HG03460 (cell line): ENCODE data around the gene NR4A3.

ENCODE experiments used
- ATAC-seq: cut with Tn5 transposase; IDR thresholded peaks from one replicate; pipeline ENCODE4 v1.9.1; 2021; ENCODE audit not compliant: unreplicated experiment

NR4A3 gene

GRCh38 chr9:99873531-99873930 lies 51.8 kb downstream of the NR4A3 start:
- no peak for ATAC-seq

GRCh38 chr9:99873943-99874584 lies 52.4 kb downstream of the NR4A3 start:
- ATAC-seq, result no peak

GRCh38 chr9:99876190-99876589 lies 54.5 kb downstream of the NR4A3 start:
- no peak for ATAC-seq

DNA sequence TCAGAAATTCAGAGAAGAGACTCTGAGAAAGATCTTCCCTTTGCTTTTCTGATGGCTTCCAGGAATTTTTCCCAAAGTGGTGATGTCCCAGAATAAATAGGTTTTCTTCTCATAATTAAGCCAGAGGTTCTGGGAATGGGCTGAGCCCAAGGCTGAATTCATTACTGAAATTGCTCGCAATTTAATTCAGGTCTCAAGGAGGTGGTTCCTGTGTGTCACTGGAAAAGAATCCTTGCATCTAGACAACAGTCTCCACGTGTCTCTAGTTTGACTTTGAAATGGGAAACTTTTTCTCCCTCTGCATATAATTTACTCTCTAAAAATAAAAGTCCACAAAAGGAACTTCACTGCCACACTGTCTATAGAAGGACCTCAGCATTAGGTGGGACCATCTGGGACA lies 57.0 kb downstream of the NR4A3 start:
- no peak for ATAC-seq

GRCh38 chr9:99881769-99882168 lies 60.1 kb downstream of the NR4A3 start:
- no peak for ATAC-seq

DNA sequence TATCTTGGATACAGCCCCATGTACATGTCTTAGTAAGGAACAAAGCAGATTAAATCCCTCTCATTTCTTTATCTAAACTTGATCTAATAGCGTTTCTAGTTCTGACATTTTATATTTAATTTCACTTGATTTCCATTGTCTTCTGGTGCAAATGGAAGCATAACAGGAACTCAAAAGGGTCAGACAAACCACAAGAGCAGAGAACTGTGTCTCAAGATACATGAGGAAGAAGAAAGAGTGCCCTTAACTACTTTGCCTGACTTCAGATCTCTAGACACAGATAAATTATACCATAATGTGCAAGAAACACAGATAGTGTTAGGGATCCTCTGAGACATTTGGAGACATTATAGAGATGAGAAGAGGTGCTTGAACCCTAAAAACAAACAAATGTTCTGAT lies 64.1 kb downstream of the NR4A3 start:
- no peak for ATAC-seq

- no peak for ATAC-seq
Observed at GRCh38 chr9:99889120-99889519, 67.4 kb downstream of the NR4A3 start.

GRCh38 chr9:99894826-99895225 lies 73.1 kb downstream of the NR4A3 start:
- ATAC-seq, result no peak

DNA sequence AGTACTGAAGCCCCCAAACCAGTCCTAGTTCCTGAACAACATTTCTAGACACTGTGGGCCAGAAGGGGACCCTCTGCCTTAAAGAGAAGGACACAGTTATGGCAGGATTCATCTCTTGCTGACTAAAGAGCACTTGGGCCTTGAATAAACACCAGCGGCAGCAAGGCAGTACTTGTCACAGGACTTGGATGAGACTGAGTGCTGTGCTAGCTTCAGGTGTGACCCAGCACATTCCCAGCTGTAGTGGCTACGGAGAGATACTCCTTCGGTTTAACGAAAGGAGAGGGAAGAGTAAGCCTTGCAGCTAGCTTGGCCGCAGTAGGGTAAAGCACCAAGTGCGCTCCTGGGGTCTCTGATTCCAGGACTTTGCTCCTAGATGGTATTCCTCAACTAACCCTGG lies 73.8 kb downstream of the NR4A3 start:
- no peak for ATAC-seq

DNA sequence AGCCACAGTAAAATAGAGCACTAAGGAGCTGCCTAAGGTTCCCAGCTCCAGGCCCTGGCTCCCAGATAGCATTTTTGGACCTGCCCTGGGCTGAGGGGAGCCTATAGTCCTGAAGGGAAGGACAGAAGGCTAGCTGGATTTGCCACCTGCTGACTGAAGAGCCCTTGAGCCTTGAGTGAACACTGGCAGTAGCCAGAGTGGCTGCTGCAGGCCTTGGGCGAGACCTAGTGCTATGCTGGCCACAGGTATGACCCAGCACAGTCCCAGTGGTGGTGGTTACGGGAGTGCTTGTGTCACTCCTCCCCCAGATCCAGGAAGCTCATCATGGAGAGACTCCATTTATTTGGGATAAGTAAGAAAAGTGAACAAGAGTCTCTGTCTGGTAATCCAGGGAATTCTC lies 74.4 kb downstream of the NR4A3 start:
- no peak for ATAC-seq

GRCh38 chr9:99903393-99903792 lies 81.7 kb downstream of the NR4A3 start:
- no peak for ATAC-seq

DNA sequence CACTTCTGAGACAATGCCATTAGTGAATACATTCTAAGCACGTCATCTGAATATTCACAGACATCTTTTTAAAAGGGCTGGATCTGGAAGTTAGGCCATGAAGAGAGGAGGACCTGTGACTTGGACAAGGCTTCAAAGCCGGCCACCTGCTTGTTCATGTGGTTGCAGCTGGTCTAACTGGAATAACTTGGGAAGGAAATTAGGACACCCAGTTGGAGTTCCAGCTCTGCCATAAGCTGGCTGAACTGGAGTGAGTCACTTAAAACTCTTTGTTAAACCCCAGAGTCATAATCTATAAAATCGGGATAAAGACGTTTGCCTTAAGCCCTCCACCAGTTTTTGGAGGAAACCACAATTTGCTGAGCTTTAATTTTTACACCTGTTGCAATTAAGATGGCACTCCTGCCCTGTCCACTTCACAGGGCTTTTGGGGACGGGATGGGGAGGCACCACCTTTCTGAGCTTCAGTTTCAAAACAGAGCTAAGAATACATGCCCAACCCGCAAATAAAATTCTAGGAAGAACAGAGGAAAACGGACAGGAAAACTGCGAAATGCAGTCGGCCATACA lies 84.2 kb downstream of the NR4A3 start:
- peak; percentile 1 for ATAC-seq

- ATAC-seq, result peak; percentile 91
Observed at GRCh38 chr9:99906403-99907207, 84.9 kb downstream of the NR4A3 start, which contains the start of gene STX17. Gene STX17, plus strand, starts transcription at chr9:99906654. Its CDS starts 8,586 bp downstream, at chr9:99915240.

DNA sequence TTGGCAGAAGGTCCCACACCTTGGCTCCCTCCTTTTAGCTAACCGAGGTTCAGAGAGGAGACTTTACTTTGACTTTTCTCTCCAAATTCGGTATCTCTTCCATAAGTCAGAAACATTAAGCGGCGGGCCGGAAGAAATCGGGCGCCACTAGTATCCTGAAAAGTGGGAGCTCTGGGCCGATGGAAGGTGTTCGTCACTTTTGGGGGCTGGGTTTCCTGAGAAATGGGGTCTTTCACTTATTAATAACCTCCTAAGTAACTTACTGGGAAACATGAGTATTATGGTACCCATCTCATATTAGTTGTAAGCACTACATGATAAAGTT lies 85.5 kb downstream of the NR4A3 start:
- ATAC-seq, result no peak

GRCh38 chr9:99911600-99911999 lies 89.9 kb downstream of the NR4A3 start:
- no peak for ATAC-seq
